Astrocyte (in vitro differentiated cells and primary cell): ENCODE data around the gene POSTN.

Experiments used
- CTCF ChIP-seq: IDR thresholded peaks from 2 replicates; pipeline ENCODE4 v1.5.1; 2011; ENCODE audit warnings: low read depth, mild to moderate bottlenecking, inconsistent platforms, low read length, moderate library complexity; ENCODE audit not compliant: insufficient read depth
- EZH2 ChIP-seq: IDR thresholded peaks from 2 replicates; pipeline ENCODE4 v1.6.1; 2012; ENCODE audit warnings: mild to moderate bottlenecking, low read length, inconsistent platforms; ENCODE audit not compliant: insufficient read depth

DNA sequence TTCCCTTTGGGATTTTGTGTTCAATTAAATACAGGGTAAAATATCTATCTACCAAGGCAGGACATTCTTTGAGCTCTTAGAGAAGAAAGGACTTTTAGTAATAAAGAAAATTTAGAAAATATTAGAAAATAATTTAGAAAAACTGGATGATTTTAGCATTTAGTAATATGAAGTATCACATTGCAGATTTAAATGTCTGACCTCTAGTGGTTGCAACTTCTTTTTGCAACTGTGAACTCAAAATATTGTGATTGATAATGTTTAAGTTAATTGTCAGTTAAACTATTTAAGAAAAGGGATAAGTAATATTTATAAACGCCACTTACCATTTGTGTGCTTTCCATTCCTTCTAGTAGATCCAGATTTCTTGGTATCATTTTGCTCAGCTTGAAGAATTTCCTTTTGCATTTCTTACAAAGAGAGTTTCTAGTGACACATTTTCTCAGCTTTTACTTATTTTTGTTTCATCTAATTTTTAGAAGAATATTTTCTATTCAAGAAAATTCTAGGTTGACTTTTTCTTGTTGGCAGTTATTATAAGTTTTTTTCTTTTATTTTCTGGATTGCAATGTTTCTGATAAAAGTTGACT lies 10.3 kb upstream of the POSTN start:
- TF ChIP-seq CTCF = peak; percentile 48
- TF ChIP-seq EZH2 = no peak
